HEK293T (cell line): Measurements from ENCODE around the gene TMX2.
"Not testable (repeated sequence)": the region's sequence is repeated elsewhere in the genome, so short reads cannot be mapped to it uniquely, and the experiment has no call there.

Source experiments
- ELF4 ChIP-seq: fragments of 450-650 bp; IDR thresholded peaks from 2 replicates; pipeline ENCODE4 v1.6.1; 2017; ENCODE audit warnings: antibody characterized with exemption
- FOXA1 ChIP-seq: fragments of 450-650 bp; IDR thresholded peaks from 2 replicates; pipeline ENCODE4 v1.6.1; 2016; ENCODE audit warnings: mild to moderate bottlenecking
- FOXM1 ChIP-seq: fragments of 450-650 bp; IDR thresholded peaks from 2 replicates; pipeline ENCODE4 v1.6.1; 2017; ENCODE audit warnings: mild to moderate bottlenecking, borderline replicate concordance
- HDGF ChIP-seq: fragments of 450-650 bp; IDR thresholded peaks from 2 replicates; pipeline ENCODE4 v1.6.1; 2017; ENCODE audit warnings: antibody characterized with exemption, borderline replicate concordance
- L3MBTL2 ChIP-seq: fragments of 450-650 bp; conservative IDR thresholded peaks from 2 replicates; pipeline ENCODE4 v1.6.1; 2016; ENCODE audit warnings: mild to moderate bottlenecking
- LEF1 ChIP-seq: fragments of 450-650 bp; IDR thresholded peaks from 2 replicates; pipeline ENCODE4 v1.6.1; 2017; ENCODE audit warnings: mild to moderate bottlenecking, borderline replicate concordance
- NFRKB ChIP-seq: fragments of 450-650 bp; IDR thresholded peaks from 2 replicates; pipeline ENCODE4 v1.6.1; 2016; ENCODE audit warnings: mild to moderate bottlenecking, moderate library complexity
- SP1 ChIP-seq: fragments of 450-650 bp; IDR thresholded peaks from 2 replicates; pipeline ENCODE4 v1.6.1; 2017
- SUZ12 ChIP-seq: fragments of 450-650 bp; IDR thresholded peaks from 2 replicates; pipeline ENCODE4 v1.6.1; 2016; ENCODE audit warnings: mild to moderate bottlenecking
- TARDBP ChIP-seq: fragments of 450-650 bp; IDR thresholded peaks from 2 replicates; pipeline ENCODE4 v1.6.1; 2016
- ZNF384 ChIP-seq: fragments of 450-650 bp; IDR thresholded peaks from 2 replicates; pipeline ENCODE4 v1.6.1; 2016
- TF ChIP-seq, protein P1 (sequence below): fragments of 450-650 bp; IDR thresholded peaks from 2 replicates; pipeline ENCODE4 v1.6.1; 2016

GRCh38 chr11:57690474-57690873 lies 21.9 kb upstream of the TMX2 start:
- not testable (repeated sequence) for TF ChIP-seq SP1, ELF4, LEF1, HDGF, FOXA1, TARDBP, SUZ12, NFRKB, ZNF384, L3MBTL2, FOXM1
- TF ChIP-seq, protein P1, sequence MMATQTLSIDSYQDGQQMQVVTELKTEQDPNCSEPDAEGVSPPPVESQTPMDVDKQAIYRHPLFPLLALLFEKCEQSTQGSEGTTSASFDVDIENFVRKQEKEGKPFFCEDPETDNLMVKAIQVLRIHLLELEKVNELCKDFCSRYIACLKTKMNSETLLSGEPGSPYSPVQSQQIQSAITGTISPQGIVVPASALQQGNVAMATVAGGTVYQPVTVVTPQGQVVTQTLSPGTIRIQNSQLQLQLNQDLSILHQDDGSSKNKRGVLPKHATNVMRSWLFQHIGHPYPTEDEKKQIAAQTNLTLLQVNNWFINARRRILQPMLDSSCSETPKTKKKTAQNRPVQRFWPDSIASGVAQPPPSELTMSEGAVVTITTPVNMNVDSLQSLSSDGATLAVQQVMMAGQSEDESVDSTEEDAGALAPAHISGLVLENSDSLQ: not testable (repeated sequence)
